H1 (cell line): ENCODE results near the gene MMADHC. TPM values are rescaled to one million over a fixed set of nuclear protein-coding genes. Genes with fewer than 3 reads are reported as not detected.
A peak's percentile ranks its signal among the peaks of the same experiment; 100 is the strongest.

ENCODE experiments used
- ATF3 ChIP-seq: IDR thresholded peaks from 2 replicates; pipeline ENCODE4 v1.6.1; 2011; ENCODE audit warnings: low read depth, mild to moderate bottlenecking, low read length; ENCODE audit not compliant: insufficient read depth
- CBX5 ChIP-seq: fragments of 300-800, 300-1000 bp; sonication (generic); IDR thresholded peaks from 2 replicates; pipeline ENCODE4 v1.7.1; 2016; ENCODE audit warnings: antibody characterized with exemption, low read length, low read depth
- CEBPB ChIP-seq: IDR thresholded peaks from 2 replicates; pipeline ENCODE4 v1.6.1; 2012; ENCODE audit warnings: low read depth, low read length
- CREB1 ChIP-seq: IDR thresholded peaks from 2 replicates; pipeline ENCODE4 v1.6.1; 2012; ENCODE audit warnings: inconsistent platforms
- E2F6 ChIP-seq: IDR thresholded peaks from 2 replicates; pipeline ENCODE4 v1.6.1; 2012; ENCODE audit warnings: inconsistent platforms
- EGR1 ChIP-seq: IDR thresholded peaks from 2 replicates; pipeline ENCODE4 v1.6.1; 2011; ENCODE audit warnings: low read depth, low read length, borderline replicate concordance
- EP300 ChIP-seq, 2 experiments: IDR thresholded peaks; 1 replicate in 1 of 2; 2 replicates in 1 of 2; pipeline ENCODE4 v1.6.1; 2011 to 2012; ENCODE audit warnings: low read depth in 2 of 2, low read length in 2 of 2, mild to moderate bottlenecking in 2 of 2, borderline replicate concordance in 1 of 2, inconsistent platforms in 1 of 2, moderate library complexity in 1 of 2
- FOSL1 ChIP-seq: IDR thresholded peaks from 2 replicates; pipeline ENCODE4 v1.6.1; 2011; ENCODE audit warnings: mild to moderate bottlenecking, low read depth, low read length, moderate library complexity; ENCODE audit not compliant: insufficient read depth
- GABPA ChIP-seq: IDR thresholded peaks from 2 replicates; pipeline ENCODE4 v1.6.1; 2011; ENCODE audit warnings: mild to moderate bottlenecking, low read length, moderate library complexity, borderline replicate concordance; ENCODE audit not compliant: insufficient read depth
- GTF2F1 ChIP-seq: IDR thresholded peaks from 2 replicates; pipeline ENCODE4 v1.6.1; 2012; ENCODE audit warnings: low read depth, low read length, improper control_type of control experiment, borderline replicate concordance
- JUN ChIP-seq: IDR thresholded peaks from 2 replicates; pipeline ENCODE4 v1.6.1; 2011; ENCODE audit warnings: low read depth, mild to moderate bottlenecking, improper control_type of control experiment, low read length
- KDM1A ChIP-seq: fragments of 200-600, 300-600 bp; sonication (generic); IDR thresholded peaks from 2 replicates; pipeline ENCODE4 v1.7.1; 2016; ENCODE audit warnings: mild to moderate bottlenecking, low read length, borderline replicate concordance
- KDM5A ChIP-seq: fragments of 200-600 bp; IDR thresholded peaks from 2 replicates; pipeline ENCODE4 v1.7.1; 2012; ENCODE audit warnings: mild to moderate bottlenecking, low read length, inconsistent platforms, mixed read lengths
- MAX ChIP-seq: IDR thresholded peaks from 2 replicates; pipeline ENCODE4 v1.6.1; 2012; ENCODE audit warnings: inconsistent platforms
- NRF1 ChIP-seq: IDR thresholded peaks from 2 replicates; pipeline ENCODE4 v1.6.1; 2011; ENCODE audit warnings: mild to moderate bottlenecking, low read depth, low read length, improper control_type of control experiment
- RAD21 ChIP-seq, 2 experiments: IDR thresholded peaks in 1 of 2; conservative IDR thresholded peaks in 1 of 2; 2 replicates each; pipeline ENCODE4 v1.6.1; 2011; ENCODE audit warnings: low read depth in 2 of 2, low read length in 2 of 2, improper control_type of control experiment in 1 of 2, inconsistent platforms in 1 of 2, mild to moderate bottlenecking in 1 of 2, moderate library complexity in 1 of 2
- SAP30 ChIP-seq: fragments of 300-600 bp; sonication (generic); IDR thresholded peaks from 2 replicates; pipeline ENCODE4 v1.7.1; 2012; ENCODE audit warnings: low read length, moderate library complexity, mild to moderate bottlenecking, inconsistent platforms; ENCODE audit not compliant: insufficient read depth, insufficient replicate concordance
- SIX5 ChIP-seq: IDR thresholded peaks from 2 replicates; pipeline ENCODE4 v1.6.1; 2011; ENCODE audit warnings: mild to moderate bottlenecking, low read depth, low read length
- SP4 ChIP-seq: IDR thresholded peaks from 2 replicates; pipeline ENCODE4 v1.6.1; 2012; ENCODE audit warnings: low read length, inconsistent platforms
- TAF1 ChIP-seq: IDR thresholded peaks from 2 replicates; pipeline ENCODE4 v1.6.1; 2011; ENCODE audit warnings: mild to moderate bottlenecking, low read depth, low read length
- TCF12 ChIP-seq: IDR thresholded peaks from 2 replicates; pipeline ENCODE4 v1.6.1; 2011; ENCODE audit warnings: low read depth, mild to moderate bottlenecking, low read length
- YY1 ChIP-seq: IDR thresholded peaks from 2 replicates; pipeline ENCODE4 v1.6.1; 2011; ENCODE audit warnings: low read depth, mild to moderate bottlenecking, low read length
- ZNF274 ChIP-seq: IDR thresholded peaks from 2 replicates; pipeline ENCODE4 v1.7.0; 2012; ENCODE audit warnings: low read length, borderline replicate concordance; ENCODE audit errors: extremely low read depth
- polyA plus RNA-seq, 7 experiments: library from polyadenylated mRNA; depleted of rRNA in 3 of 7; stranded (reverse) in 5 of 7; unstranded in 2 of 7; fragments of >200 nt in 5 of 7; fragments of 200-250 nt in 2 of 7; gene quantifications; 1 replicate in 5 of 7; 2 replicates in 1 of 7; 4 replicates in 1 of 7; pipeline versions ENCODE4 v1.2.1 to v1.2.3, GENCODE V29; 2011 to 2013; ENCODE audit warnings: missing spikeins in 2 of 7, mixed read lengths in 2 of 7
- total RNA-seq: library from RNA; stranded (reverse); fragmentation: NEBNext Ultra II Directional; extraction: Animal tissue kit (Norgen Biotek cat#: 25700); gene quantifications from 2 replicates; pipeline ENCODE4 v1.2.1, GENCODE V29; 2021

Gene MMADHC
- total and polyA plus RNA-seq, 2 of the 8 experiments (the other 6 are each of a cell fraction or from before 2014, with no cell fraction given) = 61.1 to 130 TPM

- no peak for TF ChIP-seq CEBPB
- peak; percentile 80 for TF ChIP-seq NRF1
- TF ChIP-seq E2F6 = peak; percentile 48; the same call in 1 of the 2 replicates
- no peak for TF ChIP-seq SIX5
- TF ChIP-seq MAX = peak; percentile 80
- TF ChIP-seq TCF12 = no peak
- no peak for TF ChIP-seq SP4
- TF ChIP-seq EGR1 = no peak
- 0 out of 2 replicates have a peak, but pooled peaks have one; percentile 68 for TF ChIP-seq GTF2F1
- peak; percentile 55 for TF ChIP-seq SAP30
- TF ChIP-seq YY1 = peak; percentile 98
- no peak for TF ChIP-seq FOSL1
- TF ChIP-seq JUN = no peak
- TF ChIP-seq CREB1 = peak; percentile 86
- peak in 1 of 2 experiments; percentile 25; a peak in 1 of 3 replicates for TF ChIP-seq EP300 (IDR thresholded peaks at IDR 0.05; ENCODE audit: borderline replicate concordance in 1 of 2, low read depth in 2 of 2, low read length in 2 of 2)
- TF ChIP-seq GABPA = no peak
- peak; percentile 98 for TF ChIP-seq TAF1
- no peak for TF ChIP-seq KDM5A
- TF ChIP-seq ZNF274 = no peak
- no peak for TF ChIP-seq KDM1A
- TF ChIP-seq ATF3 = no peak
- TF ChIP-seq RAD21 (IDR thresholded peaks at IDR 0.05 in 1 of 2, conservative IDR thresholded peaks at IDR 0.05 in 1 of 2; ENCODE audit: low read depth in 2 of 2, low read length in 2 of 2) = peak in 1 of 2 experiments; percentile 2; a peak in 1 of 4 replicates
- no peak for TF ChIP-seq CBX5
Observed at GRCh38 chr2:149587220-149587949, at the start of gene MMADHC (continued).
